ENCODE measurements around the gene HABP2. TPM values are rescaled to one million over a fixed set of nuclear protein-coding genes. Genes with fewer than 3 reads are reported as not detected.

The HABP2 gene
- total RNA-seq, 1 donor from 2014 or later: not detected

GRCh38 chr10:113631684-113632367 is 79.0 kb downstream of the HABP2 start:
- no peak for TF ChIP-seq CTCF (IDR thresholded peaks at IDR 0.05)
- no peak overlapping the region for H3K27ac ChIP-seq
- no peak overlapping the region for H3K4me3 ChIP-seq
- no peaks in the 10 kb centered on the region for H3K9me3 ChIP-seq
- H3K4me1 ChIP-seq: no peaks in the 10 kb centered on the region
- no peaks in the 10 kb centered on the region for H3K36me3 ChIP-seq
- H3K27me3 ChIP-seq: no peaks in the 10 kb centered on the region
- intact Hi-C loops (cut with DNase I): no loop called here
- DNase-seq (ENCODE audit: low spot score in 2 of 2): no peak

Other genes starting within 250 kb of the HABP2 start
- not detected for gene NRAP, start 111.0 kb downstream of the HABP2 start, total RNA-seq
- gene CASP7, start 126.9 kb downstream of the HABP2 start, total RNA-seq: 27.2 TPM
- gene PLEKHS1, start 198.6 kb downstream of the HABP2 start, total RNA-seq: not detected

Measured in ascending aorta (tissue), 2 donors.